GM13976 (cell line): ENCODE data around the gene ZNF211.

Experiments used
- DNase-seq: peaks from one replicate; pipeline ENCODE4 v3.0.0; 2012; ENCODE audit warnings: low spot score
- CTCF ChIP-seq: IDR thresholded peaks from 2 replicates; pipeline ENCODE4 v1.5.1; 2012; ENCODE audit warnings: borderline replicate concordance, mild to moderate bottlenecking; ENCODE audit not compliant: insufficient read depth; ENCODE audit errors: extremely low read depth, missing control alignments, control extremely low read depth
- in situ Hi-C: fragments of 300-500 bp; cut with MboI; formaldehyde crosslinking; loops from one replicate; pipeline ENCODE4 v1.12.0; 2022; ENCODE audit warnings: low sequenced_read_pairs, mixed read lengths, inconsistent platforms; ENCODE audit not compliant: unreplicated experiment

Gene ZNF211

GRCh38 chr19:57653689-57654088 lies 20.7 kb downstream of the ZNF211 start:
- in situ Hi-C loops = no loop called here

GRCh38 chr19:57655443-57655842 lies 22.5 kb downstream of the ZNF211 start:
- in situ Hi-C loops = no loop called here
- no peak for DNase-seq
- TF ChIP-seq CTCF = no peak

More at GRCh38 chr19:57653689-57654088, 20.7 kb downstream of the ZNF211 start:
- TF ChIP-seq CTCF = no peak
- no peak for DNase-seq

GRCh38 chr19:57656346-57656745 lies 23.4 kb downstream of the ZNF211 start:
- DNase-seq = no peak
- in situ Hi-C loops = no loop called here
- TF ChIP-seq CTCF = no peak

- in situ Hi-C loops = no loop called here
- peak; percentile 50 for DNase-seq
- no peak for TF ChIP-seq CTCF
These were observed 31.5 kb downstream of the ZNF211 start for GRCh38 chr19:57664269-57665127.

GRCh38 chr19:57665261-57665806 lies 32.4 kb downstream of the ZNF211 start:
- TF ChIP-seq CTCF = no peak
- in situ Hi-C loops = no loop called here
- DNase-seq = no peak

GRCh38 chr19:57667228-57667627 lies 34.3 kb downstream of the ZNF211 start:
- TF ChIP-seq CTCF = no peak
- in situ Hi-C loops = no loop called here
- no peak for DNase-seq
